Right atrium auricular region (tissue), 2 donors: ENCODE measurements around the gene LIPK. TPM values are rescaled to one million over a fixed set of nuclear protein-coding genes. Genes with fewer than 3 reads are reported as not detected.
A peak's percentile ranks its signal among the peaks of the same experiment; 100 is the strongest.

Experiments used
- DNase-seq: peaks from one replicate; pipeline ENCODE4 v3.0.0-alpha.2; 2019; ENCODE audit warnings: low spot score
- H3K27ac ChIP-seq, 2 donors: fragments of 200-600 bp; sonication (generic); 1 replicate in 1 of 2; 2 replicates in 1 of 2; pipeline ENCODE4 v1.5.1; 2016 to 2019
- H3K27me3 ChIP-seq, 2 donors: fragments of 200-600 bp; sonication (generic); one replicate each; pipeline versions ENCODE4 v1.5.1 to v1.6.0; 2017 to 2019
- H3K36me3 ChIP-seq: fragments of 200-600 bp; sonication (generic); one replicate; pipeline ENCODE4 v1.5.1; 2016
- H3K4me1 ChIP-seq, 2 donors: fragments of 200-600 bp; sonication (generic); one replicate each; pipeline versions ENCODE4 v1.5.1 to v1.6.0; 2017 to 2019
- H3K4me3 ChIP-seq, 2 donors: fragments of 200-600 bp; sonication (generic); 1 replicate in 1 of 2; 2 replicates in 1 of 2; pipeline ENCODE4 v1.5.1; 2017 to 2019; ENCODE audit warnings: mild to moderate bottlenecking in 1 of 2, moderate library complexity in 1 of 2
- H3K9me3 ChIP-seq, 2 donors: fragments of 200-600 bp; sonication (generic); one replicate each; pipeline ENCODE4 v1.5.1; 2019
- CTCF ChIP-seq, 2 donors: fragments of 200-600 bp; sonication (generic); IDR thresholded peaks; one replicate each; pipeline ENCODE4 v1.5.1; 2019; ENCODE audit warnings: antibody characterized with exemption in 2 of 2
- total RNA-seq, 2 donors: library from RNA; depleted of rRNA; stranded (reverse); fragments of >200 nt; gene quantifications; one replicate each; pipeline ENCODE4 v1.1.0, GENCODE V29; 2016

LIPK gene
- total RNA-seq, 2 donors from 2014 or later: not detected

- no peak overlapping the region for H3K27ac ChIP-seq
- TF ChIP-seq CTCF (IDR thresholded peaks at IDR 0.05): no peak
- no peak overlapping the region for H3K4me3 ChIP-seq
Observed at GRCh38 chr10:88782222-88782621, 76.2 kb downstream of the LIPK start.

GRCh38 chr10:88783724-88784123 lies 77.7 kb downstream of the LIPK start:
- no peak for DNase-seq
- no peaks in the 10 kb centered on the region for H3K36me3 ChIP-seq
- no peaks in the 10 kb centered on the region for H3K27me3 ChIP-seq
- H3K9me3 ChIP-seq: no peaks in the 10 kb centered on the region
- no peak overlapping the region for H3K4me3 ChIP-seq
- no peaks in the 10 kb centered on the region for H3K4me1 ChIP-seq
- no peak for TF ChIP-seq CTCF (IDR thresholded peaks at IDR 0.05)
- H3K27ac ChIP-seq: no peak overlapping the region

More at GRCh38 chr10:88782222-88782621, 76.2 kb downstream of the LIPK start:
- Histone ChIP-seq H3K36me3 (no peaks in the 10 kb centered on the region), H3K9me3 (no peaks in the 10 kb centered on the region), H3K27me3 (no peaks in the 10 kb centered on the region), H3K4me1 (no peaks in the 10 kb centered on the region)
- no peak for DNase-seq

GRCh38 chr10:88786032-88786770 lies 80.2 kb downstream of the LIPK start:
- Histone ChIP-seq H3K27me3 (no peaks in the 10 kb centered on the region), H3K36me3 (no peaks in the 10 kb centered on the region), H3K9me3 (no peaks in the 10 kb centered on the region), H3K27ac (no peak overlapping the region), H3K4me1 (no peaks in the 10 kb centered on the region), H3K4me3 (no peak overlapping the region)
- no peak for TF ChIP-seq CTCF (IDR thresholded peaks at IDR 0.05)
- no peak for DNase-seq

- Histone ChIP-seq H3K4me1 (no peaks in the 10 kb centered on the region), H3K4me3 (no peak overlapping the region), H3K27ac (no peak overlapping the region), H3K9me3 (no peaks in the 10 kb centered on the region), H3K27me3 (no peaks in the 10 kb centered on the region), H3K36me3 (no peaks in the 10 kb centered on the region)
- no peak for DNase-seq
- TF ChIP-seq CTCF (IDR thresholded peaks at IDR 0.05): no peak
Observed at GRCh38 chr10:88787463-88787862, 81.4 kb downstream of the LIPK start.

- no peaks in the 10 kb centered on the region for H3K9me3 ChIP-seq
- H3K36me3 ChIP-seq: no peaks in the 10 kb centered on the region
- no peak overlapping the region for H3K27ac ChIP-seq
- H3K4me1 ChIP-seq: no peaks in the 10 kb centered on the region
- no peak overlapping the region for H3K4me3 ChIP-seq
- TF ChIP-seq CTCF (IDR thresholded peaks at IDR 0.05): no peak
- DNase-seq: no peak
- no peaks in the 10 kb centered on the region for H3K27me3 ChIP-seq
Observed at GRCh38 chr10:88788924-88789323, 82.9 kb downstream of the LIPK start.

- Histone ChIP-seq H3K4me1 (no peaks in the 10 kb centered on the region), H3K9me3 (no peaks in the 10 kb centered on the region), H3K36me3 (no peaks in the 10 kb centered on the region), H3K27ac (no peak overlapping the region), H3K27me3 (no peaks in the 10 kb centered on the region), H3K4me3 (no peak overlapping the region)
- peak; percentile 13 to 54 for TF ChIP-seq CTCF (IDR thresholded peaks at IDR 0.05)
- no peak for DNase-seq
Observed at GRCh38 chr10:88791924-88792323, 85.9 kb downstream of the LIPK start.
